Left ventricle myocardium superior (tissue), 1 donor: ENCODE data around the gene C2orf66. TPM values are rescaled to one million over a fixed set of nuclear protein-coding genes. Genes with fewer than 3 reads are reported as not detected.

Source experiments
- ATAC-seq: fragments of 200-7000 bp; cut with Tn5 transposase; one replicate; pipeline ENCODE4 v1.9.1; 2020; ENCODE audit warnings: mild to moderate bottlenecking, moderate library complexity
- DNase-seq: peaks from one replicate; pipeline ENCODE4 v3.0.0-alpha.2; 2020
- intact Hi-C: fragments of 100-400 bp; cut with micrococcal nuclease; formaldehyde crosslinking; loops from one replicate; pipeline ENCODE4 v1.11.0; 2022
- total RNA-seq: library from RNA; stranded (reverse); fragmentation: NEBNext Ultra II Directional; extraction: Animal tissue kit (Norgen Biotek cat#: 25700); gene quantifications from one replicate; pipeline ENCODE4 v1.2.1, GENCODE V29; 2021
- donor health status: DM: no; HTN: yes; CAD: no; lungs with severe emphysema.

Gene C2orf66
- total RNA-seq, 1 donor from 2014 or later: not detected

DNA sequence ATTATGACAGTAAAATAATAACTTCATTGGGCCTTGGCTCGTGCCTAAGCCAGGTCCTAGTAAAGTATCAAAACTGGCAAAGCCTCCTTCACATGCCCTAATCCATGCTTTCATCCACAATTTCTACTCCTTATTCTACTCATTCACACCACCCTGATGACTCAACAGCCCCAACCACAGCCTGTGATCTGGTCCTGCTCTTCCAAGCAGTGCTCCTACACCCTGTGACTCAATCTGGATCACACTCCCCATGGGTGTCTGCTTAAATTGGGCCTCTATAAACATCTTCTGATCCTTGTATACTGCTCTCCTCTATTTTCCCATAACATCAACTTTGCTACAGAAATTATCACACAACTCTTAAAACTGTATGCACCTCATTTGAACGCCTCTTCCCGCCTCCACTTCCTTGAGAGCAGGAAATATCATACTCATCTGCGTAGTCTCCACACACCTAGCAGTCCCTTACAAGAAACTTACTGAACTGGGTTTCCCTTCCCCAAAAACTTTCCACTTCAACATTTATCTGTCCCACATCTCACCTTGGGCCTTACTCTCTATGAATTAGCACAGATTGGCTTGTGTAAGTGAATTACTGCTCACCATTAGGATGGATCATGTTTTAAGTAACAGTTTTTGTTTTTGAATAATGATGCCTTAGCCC, 25.6 kb downstream of the C2orf66 start:
- intact Hi-C loops: no loop called here

DNA sequence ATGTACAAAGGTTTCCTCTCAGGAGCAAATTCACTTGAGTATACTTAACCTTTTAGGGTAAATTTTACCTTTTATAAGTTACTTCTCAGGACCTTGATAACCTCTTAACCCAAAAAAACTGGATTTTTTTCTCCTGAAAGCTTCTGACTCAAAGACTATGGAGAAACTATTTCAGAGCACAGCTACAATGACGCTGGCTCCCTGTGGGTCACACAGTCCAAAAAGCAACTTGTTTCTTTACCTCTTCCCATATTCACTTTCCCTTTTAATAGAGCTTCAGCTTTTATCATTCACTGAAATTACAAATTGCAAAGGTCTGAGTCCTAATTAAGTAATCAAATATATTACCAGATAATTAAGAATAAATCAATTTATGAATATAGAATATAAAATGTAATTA, 42.1 kb downstream of the C2orf66 start:
- DNase-seq: no peak
- ATAC-seq: no peak
- intact Hi-C loops: no loop called here

More for the DNA sequence above, 25.6 kb downstream of the C2orf66 start:
- DNase-seq: no peak
- no peak for ATAC-seq

GRCh38 chr2:196759378-196759706, 49.8 kb downstream of the C2orf66 start:
- intact Hi-C loops: no loop called here
- ATAC-seq: peak; percentile 55
- no peak for DNase-seq

GRCh38 chr2:196758474-196759377, 50.4 kb downstream of the C2orf66 start:
- DNase-seq: no peak
- intact Hi-C loops: no loop called here

More at GRCh38 chr2:196758474-196759377, 50.4 kb downstream of the C2orf66 start:
- peak; percentile 93 for ATAC-seq

Other genes with a start within 250 kb of the C2orf66 start
- gene HECW2, start 215.8 kb downstream of the C2orf66 start, total RNA-seq: 36.9 TPM
- 0.74 TPM for gene CCDC150, start 169.6 kb downstream of the C2orf66 start, total RNA-seq
- 24.3 TPM for gene GTF3C3, start 9.7 kb downstream of the C2orf66 start, total RNA-seq
- gene PGAP1, start 117.4 kb upstream of the C2orf66 start, total RNA-seq: 6.5 TPM